NCI-H1436 (cell line): Measurements from ENCODE around the gene SOD3.

Experiments
- DNase-seq: peaks from one replicate; lab custom pipeline; 2025; lab: John Stamatoyannopoulos, UW

Gene SOD3

GRCh38 chr4:24801136-24801855 is 5.9 kb downstream of the SOD3 start:
- DNase-seq: no peak

- DNase-seq: no peak
Observed at GRCh38 chr4:24802648-24803047, 7.3 kb downstream of the SOD3 start.

- DNase-seq: no peak
Observed at GRCh38 chr4:24805067-24805466, 9.7 kb downstream of the SOD3 start.

GRCh38 chr4:24805566-24805965 is 10.2 kb downstream of the SOD3 start:
- no peak for DNase-seq

GRCh38 chr4:24806206-24806990 is 11.0 kb downstream of the SOD3 start:
- no peak for DNase-seq

- no peak for DNase-seq
Observed at GRCh38 chr4:24807611-24808010, 12.2 kb downstream of the SOD3 start.

- no peak for DNase-seq
Observed at GRCh38 chr4:24808261-24808660, 12.9 kb downstream of the SOD3 start.

GRCh38 chr4:24808955-24809354 is 13.6 kb downstream of the SOD3 start:
- no peak for DNase-seq

GRCh38 chr4:24809376-24809775 is 14.0 kb downstream of the SOD3 start:
- DNase-seq: no peak

- no peak for DNase-seq
Observed at GRCh38 chr4:24809815-24810405, 14.5 kb downstream of the SOD3 start.

GRCh38 chr4:24810871-24811631 is 15.7 kb downstream of the SOD3 start:
- no peak for DNase-seq

GRCh38 chr4:24813732-24814131 is 18.4 kb downstream of the SOD3 start:
- no peak for DNase-seq

- no peak for DNase-seq
Observed at GRCh38 chr4:24816797-24817196, 21.4 kb downstream of the SOD3 start.

GRCh38 chr4:24820541-24820940 is 25.2 kb downstream of the SOD3 start:
- DNase-seq: no peak

GRCh38 chr4:24824720-24825119 is 29.3 kb downstream of the SOD3 start:
- no peak for DNase-seq

- no peak for DNase-seq
Observed at GRCh38 chr4:24831637-24832036, 36.3 kb downstream of the SOD3 start.

- DNase-seq: no peak
Observed at GRCh38 chr4:24835696-24836095, 40.3 kb downstream of the SOD3 start.

- DNase-seq: no peak
Observed at GRCh38 chr4:24836661-24837242, 41.4 kb downstream of the SOD3 start.

- no peak for DNase-seq
Observed at GRCh38 chr4:24837336-24837735, 42.0 kb downstream of the SOD3 start.

GRCh38 chr4:24837781-24838180 is 42.4 kb downstream of the SOD3 start:
- DNase-seq: no peak

GRCh38 chr4:24840362-24840761 is 45.0 kb downstream of the SOD3 start:
- DNase-seq: no peak
